GM10266 (cell line): ENCODE data around the gene TDRD7.
A peak's percentile ranks its signal among the peaks of the same experiment; 100 is the strongest.

ENCODE experiments used
- DNase-seq: peaks from one replicate; pipeline ENCODE4 v3.0.0; 2012; ENCODE audit errors: extremely low spot score
- CTCF ChIP-seq: IDR thresholded peaks from 2 replicates; pipeline ENCODE4 v1.5.1; 2012; ENCODE audit warnings: mild to moderate bottlenecking, low read depth; ENCODE audit not compliant: control insufficient read depth, insufficient read depth; ENCODE audit errors: missing control alignments

The TDRD7 gene

GRCh38 chr9:97510797-97511654 is 99.1 kb downstream of the TDRD7 start:
- TF ChIP-seq CTCF, result no peak
- DNase-seq, result peak; percentile 70

GRCh38 chr9:97511655-97512427 is 99.9 kb downstream of the TDRD7 start:
- no peak for TF ChIP-seq CTCF
- no peak for DNase-seq

- no peak for DNase-seq
- no peak for TF ChIP-seq CTCF
Measured at GRCh38 chr9:97512966-97513560, 101.2 kb downstream of the TDRD7 start.

GRCh38 chr9:97514531-97514930 is 102.6 kb downstream of the TDRD7 start:
- no peak for DNase-seq
- no peak for TF ChIP-seq CTCF

- no peak for DNase-seq
- no peak for TF ChIP-seq CTCF
Measured at GRCh38 chr9:97515662-97516061, 103.8 kb downstream of the TDRD7 start.

- DNase-seq, result no peak
- TF ChIP-seq CTCF, result no peak
Measured at GRCh38 chr9:97516111-97516510, 104.2 kb downstream of the TDRD7 start.
